Stimulated activated CD4-positive, alpha-beta T cell treated with anti-CD3 and anti-CD28 coated beads, Interleukin-2, amount 100 ng/mL, for 24 hours (primary cell): ENCODE measurements around the gene INO80.
A peak's percentile ranks its signal among the peaks of the same experiment; 100 is the strongest.
"Not testable (repeated sequence)": the region's sequence is repeated elsewhere in the genome, so short reads cannot be mapped to it uniquely, and the experiment has no call there.

Experiments
- DNase-seq, 2 donors: peaks; one replicate each; pipeline ENCODE4 v3.0.0-alpha.2; 2020

INO80 gene

DNA sequence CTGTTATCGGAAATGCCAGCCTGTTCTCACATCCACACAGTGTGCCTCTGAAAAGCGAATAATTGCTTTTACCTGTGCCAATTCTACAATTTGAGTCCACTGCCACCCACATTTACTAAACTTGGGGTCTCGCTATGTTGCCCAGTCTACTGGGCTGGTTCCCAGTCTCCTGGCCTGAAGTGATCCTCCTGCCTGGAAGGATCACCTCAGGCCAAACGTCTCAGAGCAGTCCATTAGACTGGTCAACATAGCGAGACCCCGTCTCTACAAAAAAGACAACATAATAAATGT, 827 bp upstream of the INO80 start:
- no peak for DNase-seq

GRCh38 chr15:41115652-41116115, 396 bp downstream of the INO80 start:
- peak; percentile 77 to 81 for DNase-seq

DNA sequence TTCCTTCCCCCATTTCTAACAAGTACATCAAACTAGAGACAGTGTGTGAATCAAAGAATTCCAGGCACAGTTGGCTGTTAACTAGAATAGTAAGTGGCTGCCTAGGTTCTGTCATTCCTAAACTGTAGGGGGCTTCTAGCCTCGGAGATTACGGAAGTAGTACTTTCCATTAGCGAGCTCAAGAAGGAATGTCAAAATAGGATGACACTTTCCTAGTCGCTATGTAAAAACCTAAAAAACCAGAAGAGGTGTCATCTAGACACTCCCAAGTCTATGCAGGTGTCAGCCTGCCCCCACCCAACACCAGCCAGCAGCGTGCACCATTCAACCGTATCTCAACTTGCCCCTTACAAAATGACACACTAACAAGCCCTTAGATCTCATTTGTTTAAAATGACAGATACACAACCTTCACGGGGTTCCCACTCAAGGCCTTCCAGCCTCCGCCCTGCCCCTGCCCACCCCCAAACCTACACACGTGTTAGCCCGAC, 874 bp downstream of the INO80 start:
- DNase-seq: no peak

DNA sequence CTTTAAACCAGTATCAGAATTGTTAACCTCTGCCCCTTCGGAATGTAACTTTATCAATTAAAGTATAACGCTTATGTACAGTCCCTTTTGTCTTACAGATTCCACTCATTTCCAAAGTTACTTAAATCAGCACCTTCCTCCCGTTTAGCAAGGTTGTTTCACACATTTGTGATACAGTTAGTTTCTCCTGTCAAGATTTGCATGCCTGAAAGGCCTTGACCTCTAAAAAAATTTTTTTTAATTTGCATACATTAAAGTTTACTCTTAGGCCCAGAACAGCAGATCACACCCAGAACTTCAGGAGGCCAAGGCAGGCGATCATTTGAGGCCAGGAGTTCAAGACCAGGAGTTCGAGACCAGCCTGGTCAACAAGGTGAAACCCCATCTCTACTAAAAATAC, 9.1 kb downstream of the INO80 start:
- no peak for DNase-seq

GRCh38 chr15:41105348-41106334, 10.4 kb downstream of the INO80 start:
- DNase-seq: no peak

DNA sequence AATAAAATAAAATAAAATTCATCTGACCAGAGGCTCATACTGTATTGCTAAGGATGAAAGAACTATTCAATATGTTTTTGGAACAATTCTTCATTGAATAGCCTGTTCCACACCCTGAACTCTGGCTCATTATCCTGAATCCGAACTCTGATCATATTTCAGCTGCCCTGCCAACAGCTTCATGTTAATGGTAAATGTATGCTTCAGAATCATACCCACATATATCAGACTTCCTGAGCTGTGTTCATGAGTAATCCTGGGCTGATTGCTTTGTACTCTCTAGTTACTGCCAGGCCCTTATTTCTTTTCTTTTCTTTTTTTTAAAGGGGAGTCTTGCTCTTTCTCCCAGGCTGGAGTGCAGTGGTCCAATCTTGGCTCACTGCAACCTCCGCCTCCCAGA, 11.8 kb downstream of the INO80 start:
- no peak for DNase-seq

GRCh38 chr15:41102854-41103253, 13.2 kb downstream of the INO80 start:
- DNase-seq: no peak

DNA sequence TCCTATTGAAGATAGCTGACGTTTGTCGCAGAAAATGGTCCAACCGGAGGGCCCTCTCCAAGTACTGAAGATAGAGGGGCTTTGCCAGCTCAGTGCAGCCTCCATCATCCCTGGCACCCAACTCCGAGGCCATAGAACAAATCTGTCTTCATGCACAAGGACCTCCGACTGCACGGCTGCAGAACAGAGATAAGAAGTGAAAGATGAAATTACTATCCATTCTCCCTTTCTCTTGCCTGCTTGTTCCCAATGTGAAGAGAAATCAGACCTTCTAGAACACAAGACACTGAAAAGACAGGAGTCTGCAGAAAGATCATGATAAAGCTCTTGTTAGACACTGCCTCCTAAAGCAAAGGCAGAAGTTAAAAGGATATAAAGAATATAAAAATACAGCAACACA, 19.9 kb downstream of the INO80 start:
- no peak for DNase-seq

DNA sequence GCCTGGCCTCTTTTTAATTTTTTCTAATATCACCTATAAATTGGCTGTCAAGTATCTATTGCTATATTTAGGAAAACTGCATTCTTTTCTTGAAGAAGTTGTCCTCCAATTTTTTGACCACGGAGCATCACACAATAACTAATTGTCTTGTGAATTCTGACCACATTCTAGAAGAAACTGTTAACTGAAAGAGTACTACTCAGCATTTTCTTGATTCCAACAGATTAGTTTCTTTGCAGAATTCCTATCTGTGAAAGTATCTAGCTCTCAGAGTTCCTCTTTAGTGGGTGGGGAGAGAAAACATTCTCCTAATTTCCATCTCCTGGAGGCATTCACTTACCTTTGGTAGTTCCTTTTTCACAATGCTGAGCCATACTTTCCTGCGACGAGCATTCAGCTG, 31.1 kb downstream of the INO80 start:
- DNase-seq: no peak

GRCh38 chr15:41080144-41080543, 35.9 kb downstream of the INO80 start:
- no peak for DNase-seq

DNA sequence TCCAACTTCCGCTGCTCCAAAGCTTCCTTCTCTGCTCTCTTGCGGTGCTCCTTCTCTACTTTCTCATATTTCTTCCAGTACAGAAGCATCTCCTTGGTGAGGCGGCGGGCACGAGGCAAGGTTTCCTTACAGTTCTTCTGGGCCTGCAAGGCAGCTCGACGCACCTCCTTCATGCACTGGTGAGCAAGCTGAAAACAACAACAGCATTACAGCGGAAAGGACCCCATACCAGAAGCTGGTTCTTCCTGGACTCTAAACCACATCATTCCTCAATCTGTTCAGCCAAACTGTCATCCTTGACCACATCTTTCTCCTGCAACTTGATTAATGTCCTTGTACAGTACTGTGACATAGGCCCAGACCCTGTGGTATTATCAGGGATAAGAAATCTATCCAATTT, 36.4 kb downstream of the INO80 start:
- no peak for DNase-seq

GRCh38 chr15:41078879-41079278, 37.2 kb downstream of the INO80 start:
- DNase-seq: not testable (repeated sequence)

DNA sequence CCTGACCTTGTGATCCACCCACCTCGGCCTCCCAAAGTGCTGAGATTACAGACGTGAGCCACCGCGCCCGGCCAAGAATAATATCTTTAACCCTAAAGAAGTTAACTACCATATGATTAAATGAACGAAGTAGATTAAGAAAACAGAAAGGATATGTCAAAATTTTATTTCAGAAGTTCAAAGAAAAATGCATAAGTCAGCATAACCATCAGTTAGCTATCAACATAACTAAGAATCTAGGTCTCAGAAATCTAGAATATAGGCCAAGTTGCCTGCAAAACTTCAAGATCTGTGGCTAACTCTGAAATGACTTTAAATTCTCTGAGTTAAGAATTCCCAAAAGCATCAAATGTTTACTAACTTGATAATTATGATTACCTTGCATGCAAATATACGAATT, 38.0 kb downstream of the INO80 start:
- DNase-seq: no peak

DNA sequence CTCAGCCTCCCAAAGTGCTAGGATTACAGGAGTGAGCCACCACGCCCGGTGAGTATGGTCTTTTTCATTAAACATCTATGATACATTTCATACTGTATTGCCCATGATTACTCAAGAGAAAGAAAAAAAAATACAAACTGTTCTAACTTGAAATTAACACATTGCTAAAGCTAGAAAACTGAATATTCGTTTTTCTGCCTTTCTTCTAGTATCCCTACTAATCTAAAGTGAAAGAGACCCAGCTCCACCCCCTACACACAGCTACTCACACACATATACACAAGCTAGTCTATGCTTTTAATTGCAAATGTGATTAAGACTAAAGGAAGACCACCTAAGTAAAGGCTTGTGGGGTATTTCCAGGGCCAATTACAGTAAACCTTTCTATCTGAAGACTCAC, 43.1 kb downstream of the INO80 start:
- DNase-seq: no peak

GRCh38 chr15:41072013-41072412, 44.1 kb downstream of the INO80 start:
- DNase-seq: no peak

DNA sequence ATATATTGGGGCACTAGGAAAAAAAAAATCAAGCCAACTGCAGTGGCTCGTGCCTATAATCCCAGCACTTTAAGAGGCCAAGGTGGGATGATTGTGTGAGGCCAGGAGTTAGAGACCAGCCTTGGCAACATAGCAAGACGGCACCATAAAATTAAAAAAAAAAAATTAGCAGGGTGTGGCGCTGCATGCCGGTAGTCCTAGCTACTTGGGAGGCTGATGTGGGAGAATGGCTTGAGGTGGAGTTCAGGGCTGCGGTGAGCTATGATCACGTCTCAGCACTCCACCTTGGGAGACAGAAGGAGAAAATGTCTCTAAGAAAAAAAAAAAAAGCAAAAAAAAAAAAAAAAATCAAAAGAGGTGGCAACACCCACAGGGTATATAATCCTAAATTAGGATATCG, 49.6 kb downstream of the INO80 start:
- DNase-seq: no peak

DNA sequence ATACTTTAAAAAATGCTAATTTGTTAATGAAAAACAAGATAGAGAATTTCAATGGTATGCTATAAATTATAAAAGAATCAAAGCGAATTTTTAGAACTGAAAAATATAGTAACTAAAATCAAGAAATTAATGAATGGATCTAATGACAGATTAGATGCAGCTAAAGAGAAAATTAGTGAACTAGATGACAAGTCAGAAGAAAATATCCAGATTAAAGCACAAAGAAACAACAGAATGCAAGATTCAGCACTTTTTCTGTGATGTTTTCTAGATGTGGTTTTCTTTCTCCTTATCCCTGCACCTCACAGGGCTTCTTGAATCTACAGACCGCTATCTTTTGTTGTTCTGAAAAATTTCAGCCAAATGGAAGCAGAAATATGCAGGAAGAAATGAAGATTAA, 54.4 kb downstream of the INO80 start:
- no peak for DNase-seq

GRCh38 chr15:41060505-41060904, 55.6 kb downstream of the INO80 start:
- no peak for DNase-seq

DNA sequence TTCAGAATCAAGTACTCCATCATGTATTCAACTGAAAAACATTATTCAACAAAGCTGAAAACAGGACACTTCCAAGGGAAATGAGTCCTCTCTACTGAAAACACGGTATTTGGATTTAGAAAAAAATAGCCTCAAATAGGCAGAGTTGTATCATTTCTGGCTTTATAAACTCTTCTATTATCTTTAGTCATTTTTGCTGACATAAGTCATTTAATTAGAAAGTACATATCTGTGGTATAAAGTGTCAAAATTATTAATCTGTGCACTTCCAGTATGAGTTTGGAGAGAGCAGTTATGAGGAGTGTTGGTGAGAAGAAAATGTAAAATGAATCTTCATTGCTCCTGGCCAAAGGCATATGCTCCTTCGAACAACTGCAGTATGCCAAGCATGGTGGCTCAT, 59.3 kb downstream of the INO80 start:
- no peak for DNase-seq

- no peak for DNase-seq
Observed at GRCh38 chr15:41055706-41056105, 60.4 kb downstream of the INO80 start.

- DNase-seq: no peak
Observed at GRCh38 chr15:41051139-41051538, 64.9 kb downstream of the INO80 start.

DNA sequence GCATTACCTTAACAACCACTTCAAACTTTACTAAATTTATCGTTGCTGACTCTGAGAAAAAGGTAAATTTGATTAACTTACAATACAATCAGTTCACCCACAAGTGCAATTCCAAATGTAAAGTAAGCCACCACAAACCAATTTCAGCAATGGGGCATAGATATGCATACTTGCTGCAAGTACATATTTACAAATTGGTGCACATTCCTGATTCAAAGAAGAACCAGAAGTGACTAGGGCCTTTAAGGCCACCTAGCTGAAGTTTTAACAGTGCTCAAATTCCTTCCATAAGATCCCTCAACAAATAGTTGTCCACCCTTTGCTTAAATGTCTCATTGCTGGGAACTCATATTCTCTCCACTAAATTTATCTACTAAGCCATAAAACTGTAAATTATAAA, 67.2 kb downstream of the INO80 start:
- DNase-seq: no peak

DNA sequence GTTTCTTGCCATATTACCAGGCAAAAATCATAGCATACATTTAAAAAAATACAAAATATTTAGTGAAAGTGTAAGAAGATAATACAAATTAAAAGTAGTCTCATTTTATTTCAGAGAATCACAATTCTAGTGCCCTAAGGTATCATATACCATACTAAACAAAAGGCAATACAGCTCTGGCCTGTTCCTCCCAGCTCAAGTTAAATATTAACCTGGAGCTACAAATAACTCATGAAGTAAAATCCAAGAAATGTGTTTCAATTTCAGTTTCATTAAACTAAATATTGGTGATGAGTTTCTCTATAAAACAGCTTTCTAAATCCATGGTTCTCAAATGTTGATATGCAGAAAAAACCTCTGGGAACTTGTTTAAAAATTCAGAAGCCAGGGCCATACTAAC, 67.7 kb downstream of the INO80 start:
- no peak for DNase-seq

DNA sequence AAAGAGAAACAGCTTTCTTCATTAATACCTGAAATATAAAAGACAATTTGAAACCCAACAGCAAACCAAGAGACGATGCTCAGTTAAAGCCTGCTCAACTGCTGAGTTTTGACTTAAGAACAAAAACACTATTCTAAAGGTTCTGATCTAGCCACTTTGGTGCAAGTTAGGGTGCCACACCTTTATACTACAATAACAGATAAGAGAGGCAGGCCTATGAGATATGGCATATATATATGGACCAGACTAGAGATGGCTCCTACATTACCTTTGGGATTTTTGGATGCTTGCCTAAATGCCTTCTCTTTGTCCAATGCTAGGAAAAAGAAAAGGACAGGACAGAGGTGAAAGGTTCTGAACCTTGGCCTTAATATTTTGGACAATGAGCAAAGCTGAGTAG, 68.6 kb downstream of the INO80 start:
- DNase-seq: no peak
